HG02840 (cell line): ENCODE measurements around the gene OTOG.

Experiments
- ATAC-seq: cut with Tn5 transposase; IDR thresholded peaks from one replicate; pipeline ENCODE4 v1.9.1; 2021; ENCODE audit warnings: mild to moderate bottlenecking, moderate library complexity, moderate number of reproducible peaks; ENCODE audit not compliant: unreplicated experiment, low FRiP score

Gene OTOG

DNA sequence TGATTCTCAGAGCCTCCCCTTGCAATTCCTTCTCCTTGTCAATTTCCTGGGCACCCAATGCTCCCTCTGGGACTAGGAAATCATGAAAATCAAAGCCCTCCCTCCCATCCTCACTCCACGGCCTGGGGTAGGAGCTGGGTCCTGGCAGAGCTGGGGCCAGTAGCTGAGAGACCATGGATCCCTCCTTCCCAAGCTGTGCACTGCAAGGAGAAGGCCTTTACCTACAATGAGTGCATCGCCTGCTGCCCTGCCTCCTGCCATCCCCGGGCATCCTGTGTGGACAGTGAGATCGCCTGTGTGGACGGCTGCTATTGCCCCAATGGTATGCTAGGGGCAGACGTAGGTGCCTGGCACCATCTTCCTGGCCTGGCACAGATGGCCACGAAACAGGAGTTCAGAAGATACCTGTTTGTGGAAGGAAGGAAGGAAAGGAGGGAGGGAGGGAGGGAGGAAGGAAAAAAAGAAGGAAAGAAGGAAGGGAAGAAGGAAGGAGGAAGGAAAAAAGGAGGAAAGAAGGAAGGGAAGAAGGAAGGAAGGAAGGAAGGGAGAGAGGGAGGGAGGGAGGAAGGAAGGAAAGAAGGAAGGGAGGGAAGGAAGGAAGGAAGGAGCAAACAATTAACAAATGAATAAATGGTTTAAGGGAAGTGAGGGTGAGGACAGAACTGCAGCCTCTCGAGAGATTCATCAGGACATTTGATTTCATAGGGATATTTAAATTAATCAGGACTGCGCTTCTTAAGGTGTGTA, 12.5 kb downstream of the OTOG start:
- no peak for ATAC-seq

DNA sequence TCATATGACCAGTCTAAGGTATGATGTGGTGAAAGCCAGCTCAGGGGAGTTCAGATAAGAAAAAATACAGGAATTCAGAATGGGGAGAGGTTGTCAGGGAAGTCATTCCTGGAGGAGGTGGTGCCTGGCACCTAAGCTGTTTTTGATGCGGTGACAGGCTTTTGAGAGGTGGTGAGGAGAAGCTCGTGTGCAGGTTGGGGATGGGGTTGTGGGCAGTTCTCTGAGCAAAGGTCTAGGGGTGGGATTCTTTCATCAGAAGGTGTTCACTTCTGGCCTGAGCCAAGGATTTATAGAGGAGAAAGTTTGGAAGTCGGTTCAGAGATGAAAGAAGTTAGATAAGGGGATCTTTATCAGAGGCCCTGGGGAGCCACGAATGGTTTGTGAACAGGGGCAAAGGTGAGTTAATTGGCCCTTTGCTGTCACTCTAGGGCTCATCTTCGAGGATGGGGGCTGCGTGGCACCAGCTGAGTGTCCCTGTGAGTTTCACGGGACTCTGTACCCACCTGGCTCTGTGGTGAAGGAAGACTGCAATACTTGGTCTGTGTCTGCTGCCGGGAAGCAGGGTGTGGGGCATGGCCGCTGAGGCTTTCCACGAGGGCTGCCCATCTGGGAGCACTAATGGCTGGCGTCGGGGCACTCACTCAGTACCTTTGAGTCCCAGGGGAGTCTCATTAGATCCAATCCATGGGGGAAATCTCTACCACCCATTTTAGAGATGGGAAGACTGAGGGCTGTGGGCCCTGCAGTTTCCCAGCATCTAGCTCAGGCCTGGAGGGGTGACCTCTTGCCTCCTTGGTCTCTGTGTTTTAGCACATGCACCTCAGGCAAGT, 13.4 kb downstream of the OTOG start:
- ATAC-seq = no peak

DNA sequence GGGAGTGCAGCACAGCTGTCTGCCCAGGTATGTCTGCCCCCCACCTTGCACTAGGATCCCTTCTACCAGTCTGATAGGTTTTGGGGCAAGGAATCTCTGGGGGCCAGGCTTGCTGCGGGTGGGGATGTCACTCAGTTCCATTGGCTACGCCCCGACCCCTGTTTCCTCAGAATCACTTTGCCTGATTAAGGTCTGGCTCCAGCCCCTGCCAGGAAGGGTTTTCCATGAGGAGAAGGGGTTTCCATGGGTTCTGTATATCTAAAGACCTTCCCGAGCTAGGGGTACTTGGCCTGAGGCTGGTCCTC, 14.0 kb downstream of the OTOG start:
- no peak for ATAC-seq

DNA sequence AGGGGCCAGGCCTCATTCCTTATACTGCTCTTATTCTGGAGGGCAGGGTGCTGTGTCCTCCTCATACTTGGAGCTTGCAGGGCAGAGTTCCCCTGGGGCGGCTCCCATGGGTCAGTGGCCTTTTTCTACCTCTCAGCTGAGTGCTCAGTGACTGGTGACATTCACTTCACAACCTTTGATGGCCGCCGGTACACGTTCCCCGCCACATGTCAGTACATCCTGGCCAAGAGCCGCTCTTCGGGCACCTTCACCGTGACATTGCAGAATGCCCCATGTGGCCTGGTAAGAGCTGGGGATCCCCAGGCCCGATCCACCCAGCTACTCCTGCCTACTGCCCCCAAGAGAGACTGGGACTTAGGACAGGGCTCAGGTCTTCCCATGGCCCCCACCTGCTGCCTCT, 14.5 kb downstream of the OTOG start:
- ATAC-seq = no peak

DNA sequence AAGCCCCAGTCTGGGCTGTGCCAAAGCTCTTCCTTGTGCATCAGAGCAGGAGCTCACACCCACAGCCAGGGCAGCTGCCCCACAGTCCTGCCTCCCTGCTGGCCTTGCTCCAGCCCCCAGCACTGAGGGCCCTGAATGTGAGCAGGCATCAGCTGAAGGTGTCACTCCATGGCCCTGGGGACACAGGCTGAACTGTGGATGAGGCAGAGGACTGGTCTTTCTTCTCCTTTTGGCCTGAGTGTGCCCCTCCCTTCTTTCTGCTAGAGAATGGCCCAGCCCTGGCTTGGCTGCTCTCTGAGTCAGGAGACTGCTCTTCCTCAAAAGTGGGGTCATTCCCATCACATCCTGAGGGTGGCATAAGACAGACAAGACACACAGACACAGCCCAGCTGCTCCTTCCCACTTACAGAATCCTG, 16.2 kb downstream of the OTOG start:
- ATAC-seq = no peak

DNA sequence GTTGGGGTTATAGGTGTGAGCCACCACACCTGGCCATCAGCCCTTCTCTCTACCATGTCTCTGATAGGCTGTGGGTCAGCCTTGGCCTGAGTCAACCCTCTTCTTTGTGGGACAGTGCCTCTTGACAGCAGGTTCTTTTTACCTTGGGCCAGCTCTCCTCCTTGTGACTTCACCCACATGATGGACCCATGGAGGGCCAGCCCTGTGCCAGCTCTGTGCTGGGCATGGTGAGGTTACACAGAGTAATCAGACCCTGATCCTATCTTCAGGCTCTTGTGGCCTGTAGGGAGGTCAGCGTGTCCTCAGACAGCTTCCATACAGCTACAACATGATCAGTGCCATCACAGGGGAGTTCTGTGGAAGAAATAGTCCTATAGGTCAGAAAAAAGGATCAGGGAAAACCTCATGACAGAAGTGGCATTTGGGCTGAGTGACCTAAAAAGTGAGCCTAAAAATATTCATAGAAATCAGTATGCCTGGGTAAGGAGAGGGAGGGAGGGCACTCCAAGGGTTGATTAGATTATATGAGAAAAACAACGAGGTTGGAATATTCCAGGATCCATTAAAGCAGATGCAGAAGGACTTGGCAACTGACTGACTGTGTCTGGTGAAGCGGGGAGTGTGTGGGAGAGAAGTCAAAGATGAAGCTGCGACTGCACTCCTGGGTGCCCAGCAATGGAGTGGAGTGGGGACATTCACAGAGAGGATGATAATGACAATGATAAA, 17.1 kb downstream of the OTOG start:
- no peak for ATAC-seq

DNA sequence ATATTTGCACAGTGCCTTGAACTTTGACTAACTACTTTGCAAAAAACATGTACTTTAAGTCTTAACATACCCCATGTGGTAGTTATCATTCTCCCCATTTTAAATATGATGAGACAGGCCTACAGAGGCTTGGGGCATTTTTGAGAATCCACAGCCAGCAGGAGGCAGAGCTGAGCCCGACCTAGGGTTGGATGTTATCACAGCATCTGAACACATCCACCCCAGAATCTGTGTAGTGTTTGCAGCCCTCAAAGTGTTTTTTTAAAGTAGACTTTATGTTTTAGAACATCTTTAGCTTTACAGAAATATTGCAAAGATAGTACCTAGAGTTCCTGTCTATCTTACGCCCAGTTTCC, 17.6 kb downstream of the OTOG start:
- no peak for ATAC-seq

DNA sequence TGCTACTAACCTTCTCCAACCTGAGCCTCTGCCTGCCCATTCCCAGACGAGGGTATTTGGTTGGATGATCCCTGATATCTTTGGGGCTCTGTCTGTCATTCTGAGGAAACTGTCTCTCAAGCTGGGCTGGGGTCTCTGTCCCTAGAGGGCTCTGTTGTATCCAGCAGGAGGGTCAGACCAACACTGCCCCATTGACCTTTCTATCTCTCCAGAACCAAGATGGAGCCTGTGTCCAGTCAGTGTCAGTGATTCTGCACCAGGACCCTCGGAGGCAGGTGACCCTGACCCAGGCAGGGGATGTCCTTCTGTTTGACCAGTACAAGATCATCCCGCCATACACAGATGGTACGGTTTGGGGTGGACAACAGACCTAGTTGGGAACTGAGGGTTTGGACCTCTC, 21.9 kb downstream of the OTOG start:
- ATAC-seq = no peak

DNA sequence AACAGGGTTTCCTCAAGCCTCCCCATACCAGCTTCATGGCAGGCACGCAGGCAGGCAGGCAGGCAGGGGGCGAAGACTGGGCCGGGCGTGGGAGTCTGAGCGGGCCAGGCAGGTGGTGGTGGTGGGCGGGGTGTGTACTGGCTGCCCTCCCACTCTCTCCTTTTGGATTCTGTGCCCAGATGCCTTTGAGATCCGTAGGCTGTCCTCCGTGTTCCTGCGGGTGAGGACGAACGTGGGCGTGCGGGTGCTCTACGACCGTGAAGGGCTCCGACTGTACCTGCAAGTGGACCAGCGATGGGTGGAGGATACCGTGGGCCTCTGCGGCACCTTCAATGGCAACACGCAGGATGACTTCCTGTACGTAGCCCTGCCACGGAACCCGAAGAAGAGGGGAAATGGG, 23.0 kb downstream of the OTOG start:
- no peak for ATAC-seq

DNA sequence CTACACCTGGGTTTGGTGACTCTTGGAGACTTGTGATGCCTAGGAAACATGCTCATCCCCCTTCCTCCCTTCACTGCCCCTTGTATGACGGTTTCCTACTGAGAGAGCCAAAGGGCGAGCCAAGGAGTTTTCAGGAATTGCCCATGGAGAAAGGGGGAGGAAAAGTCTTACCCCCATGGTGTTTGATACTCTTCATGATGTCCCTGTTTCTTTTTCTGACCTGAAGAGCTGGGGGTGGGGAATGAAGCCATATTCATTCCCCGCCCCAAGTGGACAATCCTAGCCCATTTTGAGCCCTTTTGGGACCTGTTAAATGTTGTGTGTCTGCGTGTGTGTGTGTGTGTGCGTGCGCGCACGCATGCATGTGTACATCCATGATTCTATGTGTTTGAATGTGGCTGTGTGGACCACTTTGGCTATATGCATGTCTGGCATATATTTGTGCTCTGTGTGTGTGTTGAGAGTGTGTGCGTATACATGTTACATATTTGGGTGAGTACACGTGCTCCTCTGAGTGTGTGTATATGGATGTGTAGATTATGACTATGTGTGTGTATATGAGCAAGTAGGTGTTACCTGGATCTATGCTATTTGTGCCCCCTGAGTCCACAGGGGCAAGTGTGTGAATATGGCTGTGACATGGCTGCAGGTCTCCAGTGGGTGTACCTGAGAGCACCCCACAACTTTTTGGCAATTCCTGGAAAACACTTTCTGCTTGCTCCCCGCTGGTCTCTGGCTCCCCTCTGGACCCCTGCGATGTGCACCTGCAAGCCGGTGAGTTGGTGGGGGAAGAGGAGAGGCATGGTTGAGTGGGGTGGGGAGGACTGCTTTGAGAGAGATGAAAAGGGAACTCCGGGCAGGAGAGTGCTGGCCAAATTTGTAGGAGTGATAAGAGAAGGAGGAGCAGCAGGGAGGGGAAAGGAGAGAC, 24.6 kb downstream of the OTOG start:
- ATAC-seq = no peak

DNA sequence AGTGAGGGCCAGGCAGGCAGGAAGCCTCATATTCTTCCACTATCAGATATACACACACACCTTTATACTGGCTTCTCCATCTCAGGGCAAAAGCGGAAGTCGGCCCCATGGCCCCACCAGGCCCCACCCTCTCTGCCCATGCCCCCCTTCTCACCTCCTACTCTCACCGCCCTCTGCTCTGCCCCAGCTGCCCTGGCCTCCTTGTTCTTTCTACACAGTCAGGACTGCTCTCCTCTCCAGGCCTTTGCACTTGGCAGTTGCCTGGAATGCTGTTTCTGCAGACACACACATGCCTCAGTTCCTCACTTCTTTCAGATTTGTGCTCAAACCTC, 25.3 kb downstream of the OTOG start:
- no peak for ATAC-seq

DNA sequence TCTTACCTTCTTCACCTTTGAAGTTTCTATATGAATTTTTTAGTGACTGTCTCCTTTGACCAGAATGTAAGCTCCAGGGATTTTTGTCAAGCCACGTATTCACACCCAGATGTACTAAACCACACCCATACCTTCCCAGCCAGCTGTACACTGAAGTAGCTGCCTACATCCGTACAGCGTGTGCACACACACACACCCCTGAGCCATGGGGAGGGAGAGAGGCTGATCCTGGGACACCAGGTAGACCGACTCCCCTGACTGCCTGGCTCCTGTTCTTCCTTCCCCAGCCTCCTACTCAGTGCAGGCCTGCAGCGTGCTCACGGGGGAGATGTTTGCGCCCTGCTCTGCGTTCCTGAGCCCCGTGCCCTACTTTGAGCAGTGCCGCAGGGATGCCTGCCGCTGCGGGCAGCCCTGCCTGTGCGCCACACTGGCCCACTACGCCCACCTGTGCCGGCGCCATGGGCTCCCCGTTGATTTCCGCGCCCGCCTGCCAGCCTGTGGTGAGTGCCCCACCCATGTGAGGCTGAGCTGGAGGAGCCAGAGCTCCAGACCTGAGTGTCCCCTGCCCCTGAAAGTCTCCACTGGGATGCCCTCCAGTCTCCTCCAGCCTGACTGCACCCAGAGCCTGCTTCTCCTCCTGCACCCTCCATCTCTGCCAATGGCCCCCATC, 25.9 kb downstream of the OTOG start:
- ATAC-seq = no peak

DNA sequence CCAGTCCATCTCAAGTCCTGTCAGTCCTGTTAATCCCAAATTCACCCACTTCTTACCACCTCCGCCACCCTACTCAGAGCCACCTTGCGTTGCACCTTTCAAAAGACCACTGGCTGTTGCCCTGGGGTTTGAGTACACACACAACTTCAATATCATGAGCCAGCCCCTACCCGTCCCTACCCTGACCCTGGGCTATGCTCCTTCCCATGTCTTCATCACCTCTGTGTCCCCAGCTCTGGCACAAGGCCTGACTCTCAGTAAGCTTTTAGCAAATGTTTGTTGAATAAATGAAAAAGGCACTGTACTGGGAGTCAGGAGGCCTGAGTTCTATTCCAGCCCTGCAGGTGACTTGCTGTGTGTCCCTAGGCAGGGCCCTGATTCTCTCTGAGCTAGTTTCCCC, 26.5 kb downstream of the OTOG start:
- no peak for ATAC-seq

DNA sequence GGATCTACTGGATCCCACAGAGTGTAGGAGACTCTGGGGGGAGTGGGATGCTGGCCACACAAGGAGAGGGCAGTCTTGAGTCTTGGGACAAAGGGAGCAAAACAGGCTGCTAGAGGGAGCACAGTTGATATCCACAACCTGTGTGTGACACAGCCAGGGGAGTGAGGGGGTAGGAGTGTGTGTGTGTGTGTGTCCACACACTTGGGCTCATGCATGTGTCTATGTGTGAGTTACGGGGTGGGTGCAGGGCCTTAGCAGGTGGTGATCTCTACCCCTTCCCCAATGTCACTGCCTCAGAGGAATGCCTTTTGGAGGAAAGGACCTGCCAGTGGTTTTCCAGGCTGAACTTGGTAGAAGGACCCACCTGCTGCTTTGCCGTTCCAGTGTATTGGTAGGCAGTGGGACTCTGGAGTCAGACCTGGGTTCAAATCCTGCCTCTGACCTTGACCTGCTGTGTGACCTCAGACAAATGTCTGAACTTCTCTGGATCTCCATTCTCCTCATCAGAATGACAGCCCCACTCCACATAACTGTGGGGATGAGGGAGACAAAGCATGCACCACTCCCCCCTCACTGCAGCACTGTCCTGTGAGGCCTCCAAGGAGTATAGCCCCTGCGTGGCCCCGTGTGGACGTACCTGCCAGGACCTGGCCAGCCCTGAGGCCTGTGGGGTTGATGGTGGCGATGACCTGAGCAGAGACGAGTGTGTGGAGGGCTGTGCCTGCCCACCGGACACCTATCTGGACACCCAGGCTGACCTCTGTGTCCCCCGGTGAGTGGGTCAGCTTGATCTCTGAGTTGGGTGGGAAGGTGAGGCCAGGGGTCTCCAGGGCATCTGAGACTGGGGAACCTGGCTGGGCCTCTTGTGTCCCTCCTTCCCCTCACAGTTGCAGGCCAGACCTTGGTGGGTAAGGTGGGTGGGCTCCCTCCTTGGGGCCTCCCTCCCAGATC, 27.4 kb downstream of the OTOG start:
- ATAC-seq = no peak

DNA sequence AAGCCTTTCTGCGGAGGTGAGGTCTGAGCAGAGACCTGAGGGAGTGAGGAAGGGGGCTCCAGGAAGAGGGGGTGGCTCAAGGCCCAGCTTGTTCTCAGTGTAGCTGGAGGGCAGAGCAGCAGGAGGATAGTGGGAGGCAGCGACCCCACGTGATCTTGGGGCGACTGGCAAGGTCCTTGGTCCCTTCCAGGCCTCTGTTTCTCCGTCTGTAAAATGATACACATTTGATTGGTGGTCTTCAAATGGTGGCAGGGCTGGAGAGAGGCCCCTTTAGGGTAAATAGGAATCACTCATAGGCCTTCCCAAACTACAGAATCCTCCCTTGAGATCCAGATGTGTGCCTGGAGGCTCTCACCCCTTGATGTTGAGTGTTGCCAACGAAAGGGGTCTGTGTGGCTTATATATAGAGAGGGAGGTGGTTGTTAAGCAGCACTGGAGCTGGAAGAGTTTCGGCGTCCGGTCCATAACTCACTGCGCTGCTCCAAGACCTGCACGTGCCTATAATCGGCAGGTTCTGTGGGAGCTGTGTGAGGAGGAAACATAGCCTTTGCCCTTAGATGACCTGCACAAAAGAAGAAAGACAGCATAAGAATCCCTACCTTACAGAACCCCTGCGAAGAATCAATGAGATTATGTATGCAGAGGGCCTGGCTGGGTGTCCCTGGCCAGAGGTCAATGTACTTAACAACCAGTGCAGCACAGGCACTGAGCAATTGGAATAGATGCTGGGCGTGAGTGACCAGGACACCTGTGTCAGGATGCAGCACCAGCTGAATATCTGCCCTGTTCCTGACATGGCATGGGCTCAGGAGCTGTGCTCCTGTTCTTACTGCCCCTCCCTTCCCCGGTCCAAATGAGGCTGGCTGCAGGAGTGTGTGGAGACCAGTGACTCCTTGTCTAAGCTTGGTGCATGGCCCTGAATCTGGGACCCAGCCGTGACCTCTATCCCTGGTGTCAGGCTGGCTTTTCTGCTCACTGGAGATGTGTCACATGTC, 28.7 kb downstream of the OTOG start:
- no peak for ATAC-seq

DNA sequence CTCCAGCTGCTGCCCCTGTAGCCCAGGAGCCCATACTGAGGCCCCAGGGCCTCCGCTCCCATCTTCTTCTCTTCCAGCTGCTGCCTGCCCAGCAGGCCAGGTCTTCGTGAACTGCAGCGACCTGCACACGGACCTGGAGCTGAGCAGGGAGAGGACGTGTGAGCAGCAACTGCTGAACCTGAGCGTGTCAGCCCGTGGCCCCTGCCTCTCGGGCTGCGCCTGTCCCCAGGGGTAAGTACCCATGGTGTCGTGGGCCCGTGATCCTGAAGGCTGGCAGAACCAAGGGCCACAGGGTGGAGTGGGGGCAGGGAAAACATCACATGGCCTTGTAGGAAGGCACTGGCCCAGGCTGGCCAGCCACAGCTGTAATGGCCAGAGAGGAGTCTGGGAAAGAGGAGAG, 31.2 kb downstream of the OTOG start:
- ATAC-seq = no peak

DNA sequence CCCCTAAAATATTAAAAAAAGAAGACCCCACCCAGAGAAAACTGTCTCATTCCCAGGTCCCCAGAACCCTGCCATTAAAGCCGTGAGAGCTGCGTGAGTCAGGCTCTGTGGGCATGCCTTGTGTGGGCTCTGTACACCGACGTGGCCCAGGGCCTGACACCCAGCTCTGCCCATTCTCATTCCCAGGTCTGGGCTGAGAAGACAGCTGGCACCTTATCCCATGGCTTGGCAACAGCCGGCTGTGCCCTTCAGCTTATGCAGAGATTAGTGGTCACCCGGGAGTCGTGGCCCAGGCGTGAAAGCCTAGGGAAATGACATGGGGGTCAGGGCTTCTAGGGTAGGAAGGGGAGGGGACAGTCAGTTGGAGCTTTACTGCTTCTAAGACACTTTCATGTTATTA, 31.9 kb downstream of the OTOG start:
- no peak for ATAC-seq

DNA sequence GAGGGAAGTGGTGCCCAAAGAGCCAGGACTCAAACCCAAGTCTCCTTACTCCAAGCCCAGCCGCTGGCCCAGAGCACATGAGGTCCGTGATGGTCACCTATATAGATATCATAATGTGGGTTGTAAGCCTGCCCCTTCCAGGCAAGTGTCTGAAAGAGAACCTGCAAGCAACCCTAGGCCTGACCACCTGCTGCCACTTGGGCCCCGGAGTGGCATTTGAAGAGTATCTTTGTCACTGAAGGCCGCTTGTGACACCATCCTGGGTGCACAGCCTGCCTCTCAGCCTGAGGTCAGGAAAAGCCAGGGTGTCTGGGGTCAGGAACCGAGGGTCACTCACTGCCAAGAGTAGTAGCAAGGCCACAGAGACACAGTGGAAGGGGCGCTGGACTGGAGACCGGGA, 32.4 kb downstream of the OTOG start:
- ATAC-seq = no peak
